DOHH2 (cell line): Measurements from ENCODE around the gene ATP9B.

Source experiments
- EZH2phosphoT487 ChIP-seq: fragments of 200-600 bp; sonication (generic); IDR thresholded peaks from 2 replicates; pipeline ENCODE4 v1.6.1; 2017; ENCODE audit warnings: borderline replicate concordance, mild to moderate bottlenecking, antibody characterized with exemption, low read length, moderate library complexity, mixed read lengths
- TF ChIP-seq, protein P1 (sequence below): fragments of 200-600 bp; sonication (generic); IDR thresholded peaks from one replicate; pipeline ENCODE4 v1.5.1; 2014; ENCODE audit warnings: antibody characterized with exemption, mild to moderate bottlenecking, low read depth, low read length; ENCODE audit not compliant: poor library complexity, severe bottlenecking

DNA sequence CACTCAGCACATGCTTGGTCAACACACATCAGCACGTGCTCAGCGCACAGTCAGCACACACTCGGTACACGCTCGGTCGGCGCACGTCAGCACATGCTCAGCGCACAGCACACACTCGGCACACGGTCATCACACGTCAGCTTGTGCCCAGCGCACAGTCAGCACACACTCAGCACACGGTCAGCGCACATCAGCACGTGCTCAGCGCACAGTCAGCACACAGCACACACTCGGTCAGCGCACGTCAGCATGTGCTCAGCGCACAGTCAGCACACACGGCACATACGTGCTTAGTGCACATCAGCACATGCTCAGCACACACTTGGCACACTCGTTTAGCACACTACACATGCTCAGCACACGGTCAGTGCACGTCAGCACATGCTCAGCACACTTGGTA lies 276.8 kb downstream of the ATP9B start:
- TF ChIP-seq, protein P1, sequence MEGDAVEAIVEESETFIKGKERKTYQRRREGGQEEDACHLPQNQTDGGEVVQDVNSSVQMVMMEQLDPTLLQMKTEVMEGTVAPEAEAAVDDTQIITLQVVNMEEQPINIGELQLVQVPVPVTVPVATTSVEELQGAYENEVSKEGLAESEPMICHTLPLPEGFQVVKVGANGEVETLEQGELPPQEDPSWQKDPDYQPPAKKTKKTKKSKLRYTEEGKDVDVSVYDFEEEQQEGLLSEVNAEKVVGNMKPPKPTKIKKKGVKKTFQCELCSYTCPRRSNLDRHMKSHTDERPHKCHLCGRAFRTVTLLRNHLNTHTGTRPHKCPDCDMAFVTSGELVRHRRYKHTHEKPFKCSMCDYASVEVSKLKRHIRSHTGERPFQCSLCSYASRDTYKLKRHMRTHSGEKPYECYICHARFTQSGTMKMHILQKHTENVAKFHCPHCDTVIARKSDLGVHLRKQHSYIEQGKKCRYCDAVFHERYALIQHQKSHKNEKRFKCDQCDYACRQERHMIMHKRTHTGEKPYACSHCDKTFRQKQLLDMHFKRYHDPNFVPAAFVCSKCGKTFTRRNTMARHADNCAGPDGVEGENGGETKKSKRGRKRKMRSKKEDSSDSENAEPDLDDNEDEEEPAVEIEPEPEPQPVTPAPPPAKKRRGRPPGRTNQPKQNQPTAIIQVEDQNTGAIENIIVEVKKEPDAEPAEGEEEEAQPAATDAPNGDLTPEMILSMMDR: no peak
- TF ChIP-seq EZH2phosphoT487: no peak
